Neural crest cell (in vitro differentiated cells): ENCODE data around the gene IPO13. TPM values are rescaled to one million over a fixed set of nuclear protein-coding genes. Genes with fewer than 3 reads are reported as not detected.

ENCODE experiments used
- DNase-seq: peaks from one replicate; pipeline ENCODE4 v3.0.0; 2021; ENCODE audit warnings: low read depth, mixed read lengths, low spot score
- H3K27ac Mint-ChIP-seq: one replicate; pipeline ENCODE4 v1.8.0; 2021; ENCODE audit warnings: mild to moderate bottlenecking, mixed read lengths; ENCODE audit not compliant: unreplicated experiment
- H3K27me3 Mint-ChIP-seq: 2 replicates; pipeline ENCODE4 v1.8.0; 2021; ENCODE audit warnings: low read depth, mild to moderate bottlenecking, mixed read lengths
- H3K36me3 Mint-ChIP-seq: 2 replicates; pipeline ENCODE4 v1.8.0; 2021; ENCODE audit warnings: low read depth, mild to moderate bottlenecking, mixed read lengths
- H3K4me1 Mint-ChIP-seq: 2 replicates; pipeline ENCODE4 v1.8.0; 2021; ENCODE audit warnings: mixed read lengths
- H3K4me3 Mint-ChIP-seq: one replicate; pipeline ENCODE4 v1.8.0; 2021; ENCODE audit warnings: mild to moderate bottlenecking, mixed read lengths
- H3K9me3 Mint-ChIP-seq: 2 replicates; pipeline ENCODE4 v1.8.0; 2021; ENCODE audit warnings: mixed read lengths
- CTCF ChIP-seq: fragments of 200-600 bp; sonication (generic); conservative IDR thresholded peaks from 2 replicates; pipeline ENCODE4 v1.5.0; 2021; ENCODE audit warnings: antibody characterized with exemption, mild to moderate bottlenecking
- total RNA-seq: library from RNA; stranded (reverse); gene quantifications from 2 replicates; pipeline ENCODE4 v1.2.1, GENCODE V29; 2021

Gene IPO13
- total RNA-seq, 1 donor from 2014 or later = 44.1 TPM

- no peak overlapping the region for H3K27ac Mint-ChIP-seq
- H3K27me3 Mint-ChIP-seq = no peaks in the 10 kb centered on the region
- H3K4me1 Mint-ChIP-seq = peaks cover 57% of the 10 kb centered on the region
- DNase-seq = no peak
- peaks cover 14% of the 10 kb centered on the region for H3K36me3 Mint-ChIP-seq
- peak overlapping the region; percentile 93 for H3K4me3 Mint-ChIP-seq
- no peak for TF ChIP-seq CTCF
- H3K9me3 Mint-ChIP-seq = no peaks in the 10 kb centered on the region
Measured at GRCh38 chr1:43976890-43977289, 30.1 kb downstream of the IPO13 start.

- peaks cover 17% of the 10 kb centered on the region for H3K36me3 Mint-ChIP-seq
- DNase-seq = no peak
- H3K4me3 Mint-ChIP-seq = peak overlapping the region; percentile 93
- no peaks in the 10 kb centered on the region for H3K27me3 Mint-ChIP-seq
- peaks cover 60% of the 10 kb centered on the region for H3K4me1 Mint-ChIP-seq
- no peak overlapping the region for H3K27ac Mint-ChIP-seq
- TF ChIP-seq CTCF = no peak
- H3K9me3 Mint-ChIP-seq = no peaks in the 10 kb centered on the region
Measured at GRCh38 chr1:43977376-43978263, 30.9 kb downstream of the IPO13 start.

GRCh38 chr1:43978264-43978550, 31.5 kb downstream of the IPO13 start:
- Mint-ChIP-seq H3K36me3 (peaks cover 18% of the 10 kb centered on the region), H3K27ac (peak overlapping the region; percentile 93), H3K27me3 (no peaks in the 10 kb centered on the region), H3K4me3 (peak overlapping the region; percentile 93), H3K9me3 (no peaks in the 10 kb centered on the region), H3K4me1 (peaks cover 65% of the 10 kb centered on the region)
- TF ChIP-seq CTCF = no peak
- DNase-seq = no peak

- H3K36me3 Mint-ChIP-seq = peaks cover 18% of the 10 kb centered on the region
- TF ChIP-seq CTCF = no peak
- H3K4me1 Mint-ChIP-seq = peaks cover 65% of the 10 kb centered on the region
- no peaks in the 10 kb centered on the region for H3K27me3 Mint-ChIP-seq
- peak within 1 kb of the TSS; percentile 93 for H3K27ac Mint-ChIP-seq
- DNase-seq = no peak
- no peaks in the 10 kb centered on the region for H3K9me3 Mint-ChIP-seq
- peak within 1 kb of the TSS; percentile 96 for H3K4me3 Mint-ChIP-seq
Measured at GRCh38 chr1:43978551-43979260, 32.0 kb downstream of the IPO13 start, which contains the start of gene B4GALT2. Gene B4GALT2, plus strand, starts transcription at chr1:43979210. Its CDS starts 1,951 bp downstream, at chr1:43981161.

- Mint-ChIP-seq H3K27me3 (no peaks in the 10 kb centered on the region), H3K27ac (no peak overlapping the region), H3K4me3 (no peak overlapping the region), H3K4me1 (peaks cover 60% of the 10 kb centered on the region), H3K9me3 (no peaks in the 10 kb centered on the region), H3K36me3 (peaks cover 18% of the 10 kb centered on the region)
- TF ChIP-seq CTCF = no peak
- no peak for DNase-seq
Measured at GRCh38 chr1:43979261-43979527, 32.4 kb downstream of the IPO13 start.
